HTR-8/SVneo (cell line): Measurements from ENCODE around the gene PLSCR3.
"Not testable (repeated sequence)": the region's sequence is repeated elsewhere in the genome, so short reads cannot be mapped to it uniquely, and the experiment has no call there.

ENCODE experiments used
- DNase-seq: peaks from one replicate; pipeline ENCODE4 v3.0.0; 2011; ENCODE audit warnings: low spot score, mixed read lengths; ENCODE audit not compliant: insufficient read length
- FAIRE-seq: peaks from 2 replicates; lab custom pipeline; 2011; peaks lifted over from hg19 to GRCh38; lab: Jason Lieb, UNC

The PLSCR3 gene

DNA sequence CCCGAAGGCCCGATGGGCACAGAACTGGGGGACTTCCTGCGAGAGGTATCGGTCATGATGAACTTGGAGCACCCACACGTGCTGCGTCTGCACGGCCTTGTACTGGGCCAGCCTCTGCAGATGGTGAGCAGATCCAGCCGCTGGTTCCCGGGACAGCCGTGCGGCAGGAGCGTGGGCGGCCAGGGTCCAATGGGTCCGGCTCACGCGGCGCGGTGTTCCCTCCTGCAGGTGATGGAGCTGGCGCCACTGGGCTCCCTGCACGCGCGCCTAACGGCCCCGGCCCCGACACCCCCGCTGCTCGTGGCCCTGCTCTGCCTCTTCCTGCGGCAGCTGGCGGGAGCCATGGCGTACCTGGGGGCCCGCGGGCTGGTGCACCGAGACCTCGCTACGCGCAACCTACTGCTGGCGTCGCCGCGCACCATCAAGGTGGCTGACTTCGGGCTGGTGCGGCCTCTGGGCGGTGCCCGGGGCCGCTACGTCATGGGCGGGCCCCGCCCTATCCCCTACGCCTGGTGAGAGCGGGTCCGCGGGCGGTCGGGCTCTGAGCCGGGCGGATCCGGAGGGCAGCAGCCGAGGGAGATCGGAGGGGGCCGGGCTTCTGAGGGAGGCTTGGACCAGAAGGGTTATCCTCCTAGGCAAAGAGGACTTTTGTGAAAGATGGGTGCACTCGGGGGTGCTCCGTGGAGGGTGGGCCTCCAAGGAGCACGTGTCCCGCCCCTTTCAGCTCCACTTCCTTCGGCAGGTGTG lies 10.4 kb downstream of the PLSCR3 start:
- peak; percentile 70 for FAIRE-seq
- peak; percentile 43 for DNase-seq

- DNase-seq (no peak), FAIRE-seq (no peak)
These were observed 11.0 kb downstream of the PLSCR3 start for GRCh38 chr17:7383371-7383741.

- DNase-seq (no peak), FAIRE-seq (no peak)
These were observed 11.4 kb downstream of the PLSCR3 start for GRCh38 chr17:7382901-7383300.

DNA sequence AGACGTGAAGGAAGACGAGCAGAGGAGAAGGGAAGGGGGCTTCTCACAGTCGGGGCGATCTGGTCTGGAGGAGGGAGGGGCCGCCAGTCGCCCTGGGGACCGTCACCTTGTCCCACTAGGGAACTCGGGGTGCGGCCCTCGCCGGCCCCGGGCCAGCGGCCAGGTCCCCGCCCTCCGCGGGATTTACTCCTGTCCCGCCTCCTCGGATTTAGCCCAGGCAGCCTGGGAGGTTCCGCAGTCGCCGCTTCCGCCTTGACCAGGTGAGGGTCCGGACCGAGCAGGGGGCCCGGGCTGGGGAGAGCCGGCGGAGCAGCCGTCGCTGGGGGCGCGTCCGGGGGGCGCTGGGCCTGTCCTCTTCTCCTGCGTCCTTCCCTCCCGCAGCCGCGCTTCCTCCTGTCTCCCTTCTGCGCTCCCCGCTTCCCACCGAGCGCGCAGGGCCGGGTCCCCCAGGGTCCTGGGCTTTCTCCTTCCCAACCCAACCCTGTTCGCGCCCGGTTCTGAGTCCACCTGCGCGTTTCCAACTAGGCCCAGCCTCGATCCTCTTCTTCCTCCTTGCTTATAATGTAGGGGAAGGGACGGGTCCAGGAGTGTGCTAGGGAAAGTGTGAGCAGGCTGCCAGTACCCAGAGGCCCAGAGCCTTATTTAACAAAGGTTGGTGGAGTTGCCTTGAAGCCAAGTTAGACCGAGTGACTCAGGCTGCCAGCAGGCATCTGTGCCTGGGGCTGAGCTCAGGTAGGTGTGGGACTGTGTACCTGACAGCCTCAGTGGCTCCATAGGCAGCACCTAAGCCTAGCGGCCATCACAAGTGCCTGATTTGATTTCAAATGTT lies 13.3 kb downstream of the PLSCR3 start, which contains the start of gene TNK1:
Gene TNK1 (plus strand): TSS at position 235 of the 829 bp plus-strand sequence. CDS start 1,838 bp downstream, outside the sequence.
- DNase-seq, result no peak
- FAIRE-seq, result no peak

- DNase-seq (no peak), FAIRE-seq (no peak)
These were observed 14.0 kb downstream of the PLSCR3 start for GRCh38 chr17:7380321-7380720.

- DNase-seq, result no peak
- no peak for FAIRE-seq
These were observed 15.2 kb downstream of the PLSCR3 start for GRCh38 chr17:7379134-7379533.

- FAIRE-seq, result no peak
- no peak for DNase-seq
These were observed 20.0 kb downstream of the PLSCR3 start for GRCh38 chr17:7374353-7374752.

- no peak for FAIRE-seq
These were observed 23.5 kb downstream of the PLSCR3 start for GRCh38 chr17:7370853-7371252.

GRCh38 chr17:7369825-7370224 lies 24.5 kb downstream of the PLSCR3 start:
- DNase-seq, result no peak
- FAIRE-seq, result no peak

More at GRCh38 chr17:7370853-7371252, 23.5 kb downstream of the PLSCR3 start:
- no peak for DNase-seq

DNA sequence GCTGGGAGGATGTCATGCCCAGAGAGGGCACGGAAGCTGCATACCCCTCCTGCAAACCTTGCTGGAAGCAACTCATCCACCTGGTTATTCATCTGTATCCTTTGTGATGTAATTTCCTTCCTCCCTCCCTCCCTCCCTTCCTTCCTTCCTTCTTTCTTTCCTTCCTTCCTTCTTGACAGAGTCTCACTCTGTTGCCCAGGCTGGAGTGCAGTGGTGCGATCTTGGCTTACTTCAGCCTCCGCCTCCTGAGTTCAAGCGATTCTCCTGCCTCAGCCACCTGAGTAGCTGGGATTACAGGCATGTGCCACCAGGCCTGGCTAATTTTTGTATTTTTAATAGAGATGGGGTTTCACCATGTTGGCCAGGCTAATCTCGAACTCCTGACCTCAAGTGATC lies 25.7 kb downstream of the PLSCR3 start:
- not testable (repeated sequence) for FAIRE-seq, DNase-seq

- FAIRE-seq (no peak), DNase-seq (no peak)
These were observed 26.3 kb downstream of the PLSCR3 start for GRCh38 chr17:7367918-7368598.

GRCh38 chr17:7367083-7367482 lies 27.2 kb downstream of the PLSCR3 start:
- DNase-seq (no peak), FAIRE-seq (peak; percentile 68)

DNA sequence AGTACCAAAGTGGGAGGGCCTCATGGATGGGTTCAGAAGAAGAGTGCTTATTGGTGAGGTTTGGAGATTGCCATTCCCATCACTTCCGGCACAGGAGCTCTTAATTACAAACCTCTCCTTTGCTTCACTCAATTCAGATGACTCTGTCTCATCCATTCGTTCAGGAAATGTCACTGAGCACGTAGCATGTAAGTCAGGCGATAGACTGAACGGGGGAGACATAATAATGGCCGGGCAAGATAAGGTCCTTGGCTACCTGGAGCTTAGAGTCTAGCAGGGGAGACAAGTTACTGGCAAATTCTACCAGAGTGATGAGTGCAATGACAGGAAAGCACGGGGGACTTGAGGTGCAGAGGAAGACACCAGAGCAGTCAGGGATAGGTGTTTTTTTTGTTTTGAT lies 28.4 kb downstream of the PLSCR3 start:
- peak; percentile 20 for FAIRE-seq
- not testable (repeated sequence) for DNase-seq

GRCh38 chr17:7363311-7363710 lies 31.0 kb downstream of the PLSCR3 start:
- DNase-seq (no peak), FAIRE-seq (no peak)

- FAIRE-seq, result no peak
These were observed 32.4 kb downstream of the PLSCR3 start for GRCh38 chr17:7361906-7362305.

DNA sequence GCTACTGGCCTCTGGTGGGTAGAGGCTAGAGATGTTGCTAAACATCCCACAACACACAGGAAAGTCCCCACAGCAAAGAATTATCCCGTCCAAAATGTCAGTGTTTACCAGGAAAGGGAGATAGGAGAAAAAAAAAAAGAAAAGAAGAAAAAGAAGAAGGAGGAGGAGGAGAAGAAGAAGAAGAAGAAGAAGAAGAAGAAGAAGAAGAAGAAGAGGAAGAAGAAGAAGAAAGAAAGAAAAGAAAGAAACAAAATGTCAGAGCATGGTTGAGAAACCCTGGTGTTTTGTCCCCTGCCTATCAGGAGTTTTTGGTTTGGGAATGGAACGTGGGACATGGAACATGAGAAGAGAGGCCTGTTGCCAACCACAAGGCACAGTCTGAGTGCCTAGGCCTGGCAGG lies 36.9 kb downstream of the PLSCR3 start:
- DNase-seq (no peak), FAIRE-seq (no peak)

More at GRCh38 chr17:7361906-7362305, 32.4 kb downstream of the PLSCR3 start:
- no peak for DNase-seq

DNA sequence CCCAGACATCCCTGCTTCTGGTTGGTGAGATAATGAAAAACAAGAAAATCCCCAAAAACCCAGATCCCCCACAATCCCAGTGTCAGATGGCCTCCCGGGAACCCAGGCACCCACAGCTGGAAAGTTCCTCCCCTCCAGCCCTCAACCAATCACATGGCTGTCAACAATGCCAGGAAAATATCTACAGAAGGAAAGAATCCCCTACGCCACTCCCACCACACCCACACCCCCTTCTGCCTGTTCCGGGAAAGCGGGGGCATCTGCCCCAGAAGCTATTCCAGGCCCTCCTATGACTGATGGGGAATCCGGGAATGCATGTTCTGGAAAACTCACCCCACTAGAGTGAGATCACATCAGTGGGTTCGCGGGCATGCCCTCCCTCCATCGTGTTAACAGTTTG lies 37.6 kb downstream of the PLSCR3 start:
- no peak for FAIRE-seq
- no peak for DNase-seq

- DNase-seq, result peak; percentile 80
These were observed 38.2 kb downstream of the PLSCR3 start for GRCh38 chr17:7356072-7356549.

DNA sequence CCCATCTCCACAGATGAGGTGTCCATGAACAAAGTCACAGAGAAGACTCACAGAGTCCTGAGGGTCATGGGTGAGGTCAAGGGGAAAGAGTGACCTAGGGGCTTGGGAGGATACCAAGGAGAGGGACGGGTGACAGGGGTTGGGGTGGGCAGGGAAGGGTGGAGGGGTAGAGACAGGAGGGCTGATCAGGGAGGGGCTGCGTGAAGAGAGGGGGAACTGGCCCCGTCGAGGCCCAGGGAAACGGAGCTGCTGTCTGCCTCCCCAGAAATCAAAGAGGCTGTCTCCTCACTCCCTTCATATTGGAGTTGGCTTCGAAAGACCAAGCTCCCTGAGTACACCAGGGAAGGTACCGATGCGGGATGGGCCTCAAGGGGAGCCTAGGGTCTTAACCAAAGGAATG lies 38.8 kb downstream of the PLSCR3 start:
- DNase-seq (no peak), FAIRE-seq (no peak)

More at GRCh38 chr17:7356072-7356549, 38.2 kb downstream of the PLSCR3 start:
- peak; percentile 88 for FAIRE-seq

DNA sequence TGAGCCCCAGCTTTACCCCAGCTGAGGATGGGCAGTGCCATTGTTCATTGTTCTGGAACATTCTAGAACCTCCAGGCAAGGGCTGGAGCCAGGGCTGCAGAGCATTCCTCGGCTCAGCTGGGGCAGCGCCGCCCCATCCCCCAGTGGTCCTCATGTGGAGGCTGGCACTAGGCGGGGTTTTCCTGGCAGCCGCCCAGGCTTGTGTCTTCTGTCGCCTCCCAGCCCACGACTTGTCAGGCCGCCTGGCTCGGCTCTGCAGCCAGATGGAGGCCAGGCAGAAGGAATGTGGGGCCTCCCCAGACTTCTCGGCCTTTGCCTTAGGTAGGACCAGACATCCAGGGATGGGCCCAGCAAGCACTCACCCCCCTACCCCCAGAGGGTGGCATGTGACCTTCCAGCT lies 39.3 kb downstream of the PLSCR3 start, which contains the start of gene TMEM95:
Gene TMEM95 (plus strand): TSS at position 104 of the 400 bp plus-strand sequence. CDS start 49 bp downstream, at position 153.
- no peak for FAIRE-seq

More for the DNA sequence above, 39.3 kb downstream of the PLSCR3 start, which contains the start of gene TMEM95:
- DNase-seq, result no peak
